ENCODE data around the gene OR6B3.
"Not testable (repeated sequence)": the region's sequence is repeated elsewhere in the genome, so short reads cannot be mapped to it uniquely, and the experiment has no call there.

Gene OR6B3

GRCh38 chr2:240048237-240048636 lies 5.1 kb downstream of the OR6B3 start:
- H3K27ac ChIP-seq (ENCODE audit: poor library complexity, severe bottlenecking): no peak overlapping the region
- H3K4me1 ChIP-seq (ENCODE audit: insufficient read depth, poor library complexity, severe bottlenecking): no peaks in the 10 kb centered on the region
- ATAC-seq (ENCODE audit: low read depth) (no peak), DNase-seq (ENCODE audit: low spot score) (no peak)
- peaks cover 70% of the 10 kb centered on the region for H3K27me3 ChIP-seq (ENCODE audit: insufficient read depth, poor library complexity, severe bottlenecking)
- H3K4me3 ChIP-seq (ENCODE audit: severe bottlenecking): no peak overlapping the region
- H3K9me3 ChIP-seq (ENCODE audit: severe bottlenecking): no peaks in the 10 kb centered on the region
- TF ChIP-seq CTCF (IDR thresholded peaks at IDR 0.05; ENCODE audit: poor library complexity, severe bottlenecking): no peak
- no peaks in the 10 kb centered on the region for H3K36me3 ChIP-seq (ENCODE audit: low read depth)

- H3K27ac ChIP-seq (ENCODE audit: poor library complexity, severe bottlenecking): no peak overlapping the region
- no peaks in the 10 kb centered on the region for H3K9me3 ChIP-seq (ENCODE audit: severe bottlenecking)
- no peak for ATAC-seq (ENCODE audit: low read depth)
- DNase-seq (ENCODE audit: low spot score): no peak
- H3K4me3 ChIP-seq (ENCODE audit: severe bottlenecking): no peak overlapping the region
- TF ChIP-seq CTCF (IDR thresholded peaks at IDR 0.05; ENCODE audit: poor library complexity, severe bottlenecking): no peak
- no peaks in the 10 kb centered on the region for H3K4me1 ChIP-seq (ENCODE audit: insufficient read depth, poor library complexity, severe bottlenecking)
- H3K27me3 ChIP-seq (ENCODE audit: insufficient read depth, poor library complexity, severe bottlenecking): peaks cover 53% of the 10 kb centered on the region
- H3K36me3 ChIP-seq (ENCODE audit: low read depth): no peaks in the 10 kb centered on the region
Measured at GRCh38 chr2:240045098-240045497, 8.2 kb downstream of the OR6B3 start.

- not testable (repeated sequence) for DNase-seq (ENCODE audit: low spot score); H3K27ac ChIP-seq (ENCODE audit: poor library complexity, severe bottlenecking); H3K4me1 ChIP-seq (ENCODE audit: insufficient read depth, poor library complexity, severe bottlenecking); H3K9me3 ChIP-seq (ENCODE audit: severe bottlenecking); H3K36me3 ChIP-seq (ENCODE audit: low read depth); ATAC-seq (ENCODE audit: low read depth); H3K4me3 ChIP-seq (ENCODE audit: severe bottlenecking)
- peaks cover 53% of the 10 kb centered on the region for H3K27me3 ChIP-seq (ENCODE audit: insufficient read depth, poor library complexity, severe bottlenecking)
Measured at GRCh38 chr2:240044096-240044495, 9.2 kb downstream of the OR6B3 start.

GRCh38 chr2:240043279-240043989 lies 9.9 kb downstream of the OR6B3 start:
- H3K36me3 ChIP-seq (ENCODE audit: low read depth): no peaks in the 10 kb centered on the region
- TF ChIP-seq CTCF (IDR thresholded peaks at IDR 0.05; ENCODE audit: poor library complexity, severe bottlenecking): no peak
- H3K27me3 ChIP-seq (ENCODE audit: insufficient read depth, poor library complexity, severe bottlenecking): peaks cover 53% of the 10 kb centered on the region
- H3K4me1 ChIP-seq (ENCODE audit: insufficient read depth, poor library complexity, severe bottlenecking): no peaks in the 10 kb centered on the region
- ATAC-seq (ENCODE audit: low read depth) (no peak), DNase-seq (ENCODE audit: low spot score) (no peak)
- no peaks in the 10 kb centered on the region for H3K9me3 ChIP-seq (ENCODE audit: severe bottlenecking)
- no peak overlapping the region for H3K27ac ChIP-seq (ENCODE audit: poor library complexity, severe bottlenecking)
- no peak overlapping the region for H3K4me3 ChIP-seq (ENCODE audit: severe bottlenecking)

GRCh38 chr2:240042740-240043139 lies 10.6 kb downstream of the OR6B3 start:
- no peak overlapping the region for H3K4me3 ChIP-seq (ENCODE audit: severe bottlenecking)
- no peaks in the 10 kb centered on the region for H3K9me3 ChIP-seq (ENCODE audit: severe bottlenecking)
- no peaks in the 10 kb centered on the region for H3K4me1 ChIP-seq (ENCODE audit: insufficient read depth, poor library complexity, severe bottlenecking)
- no peaks in the 10 kb centered on the region for H3K36me3 ChIP-seq (ENCODE audit: low read depth)
- H3K27me3 ChIP-seq (ENCODE audit: insufficient read depth, poor library complexity, severe bottlenecking): peaks cover 50% of the 10 kb centered on the region
- H3K27ac ChIP-seq (ENCODE audit: poor library complexity, severe bottlenecking): no peak overlapping the region
- ATAC-seq (ENCODE audit: low read depth) (no peak), DNase-seq (ENCODE audit: low spot score) (no peak)
- no peak for TF ChIP-seq CTCF (IDR thresholded peaks at IDR 0.05; ENCODE audit: poor library complexity, severe bottlenecking)
